Ishikawa (cell line): ENCODE measurements around the gene SNRNP48.

Experiments used
- CEBPB ChIP-seq: IDR thresholded peaks from 2 replicates; pipeline ENCODE4 v1.6.1; 2012
- CREB1 ChIP-seq: IDR thresholded peaks from 2 replicates; pipeline ENCODE4 v1.6.1; 2012; ENCODE audit warnings: low read depth
- EGR1 ChIP-seq: IDR thresholded peaks from 2 replicates; pipeline ENCODE4 v1.6.1; 2012
- EP300 ChIP-seq: IDR thresholded peaks from 2 replicates; pipeline ENCODE4 v1.6.1; 2012; ENCODE audit warnings: borderline replicate concordance
- FOXM1 ChIP-seq: IDR thresholded peaks from 2 replicates; pipeline ENCODE4 v1.6.1; 2012; ENCODE audit warnings: low read depth, borderline replicate concordance
- NFIC ChIP-seq: IDR thresholded peaks from 2 replicates; pipeline ENCODE4 v1.6.1; 2012
- RAD21 ChIP-seq: IDR thresholded peaks from 2 replicates; pipeline ENCODE4 v1.6.1; 2012; ENCODE audit warnings: low read depth
- TAF1 ChIP-seq: IDR thresholded peaks from 2 replicates; pipeline ENCODE4 v1.6.1; 2012; ENCODE audit warnings: low read depth, mild to moderate bottlenecking
- TCF12 ChIP-seq: IDR thresholded peaks from 2 replicates; pipeline ENCODE4 v1.6.1; 2012; ENCODE audit warnings: low read depth
- TEAD4 ChIP-seq: IDR thresholded peaks from 2 replicates; pipeline ENCODE4 v1.6.1; 2012
- YY1 ChIP-seq: IDR thresholded peaks from 2 replicates; pipeline ENCODE4 v1.6.1; 2012; ENCODE audit warnings: low read depth
- ZBTB7A ChIP-seq: IDR thresholded peaks from 2 replicates; pipeline ENCODE4 v1.6.1; 2012; ENCODE audit warnings: low read depth
- TF ChIP-seq, protein P1 (sequence below): IDR thresholded peaks from 2 replicates; pipeline ENCODE4 v1.6.1; 2012
- TF ChIP-seq, protein P2 (sequence below): IDR thresholded peaks from 2 replicates; pipeline ENCODE4 v1.6.1; 2012; ENCODE audit warnings: low read depth, mild to moderate bottlenecking
- TF ChIP-seq, protein P3 (sequence below): IDR thresholded peaks from 2 replicates; pipeline ENCODE4 v1.6.1; 2012

Gene SNRNP48

DNA sequence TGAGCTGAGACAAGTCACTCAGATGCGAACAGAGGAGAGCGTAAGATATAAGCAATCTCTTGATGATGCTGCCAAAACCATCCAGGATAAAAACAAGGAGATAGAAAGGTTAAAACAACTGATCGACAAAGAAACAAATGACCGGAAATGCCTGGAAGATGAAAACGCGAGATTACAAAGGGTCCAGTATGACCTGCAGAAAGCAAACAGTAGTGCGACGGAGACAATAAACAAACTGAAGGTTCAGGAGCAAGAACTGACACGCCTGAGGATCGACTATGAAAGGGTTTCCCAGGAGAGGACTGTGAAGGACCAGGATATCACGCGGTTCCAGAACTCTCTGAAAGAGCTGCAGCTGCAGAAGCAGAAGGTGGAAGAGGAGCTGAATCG lies 9.5 kb upstream of the SNRNP48 start:
- TF ChIP-seq YY1 (no peak), CEBPB (no peak), CREB1 (no peak), TEAD4 (no peak), EP300 (no peak), RAD21 (no peak), TCF12 (no peak), ZBTB7A (no peak), EGR1 (no peak), TAF1 (no peak), NFIC (no peak), FOXM1 (no peak)
- TF ChIP-seq, protein P1, sequence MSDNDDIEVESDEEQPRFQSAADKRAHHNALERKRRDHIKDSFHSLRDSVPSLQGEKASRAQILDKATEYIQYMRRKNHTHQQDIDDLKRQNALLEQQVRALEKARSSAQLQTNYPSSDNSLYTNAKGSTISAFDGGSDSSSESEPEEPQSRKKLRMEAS: no peak
- TF ChIP-seq, protein P2, sequence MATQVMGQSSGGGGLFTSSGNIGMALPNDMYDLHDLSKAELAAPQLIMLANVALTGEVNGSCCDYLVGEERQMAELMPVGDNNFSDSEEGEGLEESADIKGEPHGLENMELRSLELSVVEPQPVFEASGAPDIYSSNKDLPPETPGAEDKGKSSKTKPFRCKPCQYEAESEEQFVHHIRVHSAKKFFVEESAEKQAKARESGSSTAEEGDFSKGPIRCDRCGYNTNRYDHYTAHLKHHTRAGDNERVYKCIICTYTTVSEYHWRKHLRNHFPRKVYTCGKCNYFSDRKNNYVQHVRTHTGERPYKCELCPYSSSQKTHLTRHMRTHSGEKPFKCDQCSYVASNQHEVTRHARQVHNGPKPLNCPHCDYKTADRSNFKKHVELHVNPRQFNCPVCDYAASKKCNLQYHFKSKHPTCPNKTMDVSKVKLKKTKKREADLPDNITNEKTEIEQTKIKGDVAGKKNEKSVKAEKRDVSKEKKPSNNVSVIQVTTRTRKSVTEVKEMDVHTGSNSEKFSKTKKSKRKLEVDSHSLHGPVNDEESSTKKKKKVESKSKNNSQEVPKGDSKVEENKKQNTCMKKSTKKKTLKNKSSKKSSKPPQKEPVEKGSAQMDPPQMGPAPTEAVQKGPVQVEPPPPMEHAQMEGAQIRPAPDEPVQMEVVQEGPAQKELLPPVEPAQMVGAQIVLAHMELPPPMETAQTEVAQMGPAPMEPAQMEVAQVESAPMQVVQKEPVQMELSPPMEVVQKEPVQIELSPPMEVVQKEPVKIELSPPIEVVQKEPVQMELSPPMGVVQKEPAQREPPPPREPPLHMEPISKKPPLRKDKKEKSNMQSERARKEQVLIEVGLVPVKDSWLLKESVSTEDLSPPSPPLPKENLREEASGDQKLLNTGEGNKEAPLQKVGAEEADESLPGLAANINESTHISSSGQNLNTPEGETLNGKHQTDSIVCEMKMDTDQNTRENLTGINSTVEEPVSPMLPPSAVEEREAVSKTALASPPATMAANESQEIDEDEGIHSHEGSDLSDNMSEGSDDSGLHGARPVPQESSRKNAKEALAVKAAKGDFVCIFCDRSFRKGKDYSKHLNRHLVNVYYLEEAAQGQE: no peak
- TF ChIP-seq, protein P3, sequence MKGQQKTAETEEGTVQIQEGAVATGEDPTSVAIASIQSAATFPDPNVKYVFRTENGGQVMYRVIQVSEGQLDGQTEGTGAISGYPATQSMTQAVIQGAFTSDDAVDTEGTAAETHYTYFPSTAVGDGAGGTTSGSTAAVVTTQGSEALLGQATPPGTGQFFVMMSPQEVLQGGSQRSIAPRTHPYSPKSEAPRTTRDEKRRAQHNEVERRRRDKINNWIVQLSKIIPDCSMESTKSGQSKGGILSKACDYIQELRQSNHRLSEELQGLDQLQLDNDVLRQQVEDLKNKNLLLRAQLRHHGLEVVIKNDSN: no peak

DNA sequence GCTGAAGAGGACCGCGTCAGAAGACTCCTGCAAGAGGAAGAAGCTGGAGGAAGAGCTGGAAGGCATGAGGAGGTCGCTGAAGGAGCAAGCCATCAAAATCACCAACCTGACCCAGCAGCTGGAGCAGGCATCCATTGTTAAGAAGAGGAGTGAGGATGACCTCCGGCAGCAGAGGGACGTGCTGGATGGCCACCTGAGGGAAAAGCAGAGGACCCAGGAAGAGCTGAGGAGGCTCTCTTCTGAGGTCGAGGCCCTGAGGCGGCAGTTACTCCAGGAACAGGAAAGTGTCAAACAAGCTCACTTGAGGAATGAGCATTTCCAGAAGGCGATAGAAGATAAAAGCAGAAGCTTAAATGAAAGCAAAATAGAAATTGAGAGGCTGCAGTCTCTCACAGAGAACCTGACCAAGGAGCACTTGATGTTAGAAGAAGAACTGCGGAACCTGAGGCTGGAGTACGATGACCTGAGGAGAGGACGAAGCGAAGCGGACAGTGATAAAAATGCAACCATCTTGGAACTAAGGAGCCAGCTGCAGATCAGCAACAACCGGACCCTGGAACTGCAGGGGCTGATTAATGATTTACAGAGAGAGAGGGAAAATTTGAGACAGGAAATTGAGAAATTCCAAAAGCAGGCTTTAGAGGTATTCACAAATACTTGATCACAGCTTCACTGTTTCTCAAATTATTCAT lies 8.9 kb upstream of the SNRNP48 start:
- no peak for TF ChIP-seq FOXM1
- TF ChIP-seq ZBTB7A: no peak
- TF ChIP-seq YY1: no peak
- no peak for TF ChIP-seq CREB1

DNA sequence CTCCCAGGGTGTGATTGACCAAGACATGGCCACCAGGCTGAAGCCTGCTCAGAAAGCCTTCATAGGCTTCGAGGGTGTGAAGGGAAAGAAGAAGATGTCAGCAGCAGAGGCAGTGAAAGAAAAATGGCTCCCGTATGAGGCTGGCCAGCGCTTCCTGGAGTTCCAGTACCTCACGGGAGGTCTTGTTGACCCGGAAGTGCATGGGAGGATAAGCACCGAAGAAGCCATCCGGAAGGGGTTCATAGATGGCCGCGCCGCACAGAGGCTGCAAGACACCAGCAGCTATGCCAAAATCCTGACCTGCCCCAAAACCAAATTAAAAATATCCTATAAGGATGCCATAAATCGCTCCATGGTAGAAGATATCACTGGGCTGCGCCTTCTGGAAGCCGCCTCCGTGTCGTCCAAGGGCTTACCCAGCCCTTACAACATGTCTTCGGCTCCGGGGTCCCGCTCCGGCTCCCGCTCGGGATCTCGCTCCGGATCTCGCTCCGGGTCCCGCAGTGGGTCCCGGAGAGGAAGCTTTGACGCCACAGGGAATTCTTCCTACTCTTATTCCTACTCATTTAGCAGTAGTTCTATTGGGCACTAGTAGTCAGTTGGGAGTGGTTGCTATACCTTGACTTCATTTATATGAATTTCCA lies 4.6 kb upstream of the SNRNP48 start:
- TF ChIP-seq RAD21 (no peak), CREB1 (no peak), NFIC (no peak), TCF12 (no peak), TEAD4 (no peak), FOXM1 (no peak), EGR1 (no peak), EP300 (no peak), TAF1 (no peak), CEBPB (no peak), ZBTB7A (no peak), YY1 (no peak)
- TF ChIP-seq, protein P3: no peak
- TF ChIP-seq, protein P2: no peak
- TF ChIP-seq, protein P1: no peak

DNA sequence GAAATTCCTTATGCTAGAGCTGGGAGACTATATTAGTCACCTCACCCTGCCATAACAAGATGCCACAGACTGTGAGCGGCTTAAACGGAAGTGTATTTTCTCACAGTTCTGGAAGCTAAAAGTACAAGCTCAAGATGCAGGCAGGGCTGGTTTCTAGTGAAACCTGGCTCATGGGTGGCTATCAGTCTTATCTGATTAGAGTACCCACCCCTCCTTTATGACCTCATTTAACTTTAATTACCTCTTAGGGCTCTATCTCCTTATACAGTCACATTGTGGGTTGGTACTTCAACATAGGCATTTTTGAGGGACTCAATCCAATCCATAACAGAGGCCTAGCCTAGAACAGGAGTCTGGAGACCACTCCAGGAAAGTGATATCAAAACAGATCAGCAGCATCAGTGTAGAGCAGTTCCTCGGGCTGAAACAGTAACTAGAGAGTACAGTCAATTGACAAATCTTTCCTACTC lies 2.3 kb upstream of the SNRNP48 start:
- TF ChIP-seq, protein P1: no peak
- TF ChIP-seq RAD21: no peak
- no peak for TF ChIP-seq CREB1
- TF ChIP-seq EGR1: no peak
- TF ChIP-seq, protein P3: no peak
- no peak for TF ChIP-seq NFIC
- no peak for TF ChIP-seq FOXM1

DNA sequence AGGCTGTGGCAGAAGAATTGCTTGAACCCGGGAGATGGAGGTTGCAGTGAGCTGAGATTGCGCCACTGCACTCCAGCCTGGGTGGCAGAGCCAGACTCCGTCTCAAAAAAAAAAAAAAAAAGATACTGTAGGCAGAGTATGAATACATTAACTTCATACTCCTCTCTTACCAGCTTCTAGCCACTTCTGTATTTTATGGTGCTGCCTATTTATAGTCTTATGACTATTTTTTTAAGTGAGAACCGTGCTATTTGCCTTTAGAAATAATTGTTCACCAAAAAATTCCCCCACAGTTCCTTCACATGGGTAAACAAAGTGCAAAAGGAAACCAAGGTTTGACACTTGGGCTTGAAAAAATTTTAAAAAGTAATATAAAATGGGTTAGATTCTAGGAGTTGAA lies 1.5 kb upstream of the SNRNP48 start:
- TF ChIP-seq TEAD4 (no peak), RAD21 (no peak), YY1 (no peak), CREB1 (no peak), ZBTB7A (no peak), EGR1 (no peak), EP300 (no peak)
- TF ChIP-seq, protein P2: no peak
